HG02884 (cell line): Measurements from ENCODE around the gene NDUFC2.
"Not testable (repeated sequence)": the region's sequence is repeated elsewhere in the genome, so short reads cannot be mapped to it uniquely, and the experiment has no call there.

Experiments used
- ATAC-seq: cut with Tn5 transposase; IDR thresholded peaks from one replicate; pipeline ENCODE4 v1.9.1; 2021; ENCODE audit warnings: mild to moderate bottlenecking, moderate library complexity; ENCODE audit not compliant: unreplicated experiment

NDUFC2 gene

GRCh38 chr11:78032090-78032489, 47.6 kb downstream of the NDUFC2 start:
- ATAC-seq: no peak

DNA sequence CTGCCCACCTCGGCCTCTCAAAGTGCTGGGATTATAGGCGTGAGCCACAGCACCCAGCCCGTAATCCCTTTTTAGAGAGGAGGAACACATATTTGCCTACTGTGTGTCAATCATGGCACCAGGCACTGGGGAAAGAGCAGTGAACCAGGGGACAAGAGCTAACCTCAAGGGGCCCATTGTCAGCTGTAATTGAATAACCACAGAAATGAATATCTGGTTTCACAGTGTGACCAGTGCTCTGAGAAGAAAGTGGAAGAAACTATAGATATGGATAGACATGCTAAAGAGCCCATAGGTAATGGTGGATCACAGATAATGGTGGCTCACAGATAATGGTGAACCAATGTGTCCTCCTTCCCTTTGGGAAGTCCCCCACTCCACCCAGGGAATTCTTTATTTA, 48.0 kb downstream of the NDUFC2 start:
- ATAC-seq: peak; percentile 63

- ATAC-seq: no peak
Observed at GRCh38 chr11:78030429-78031325, 49.0 kb downstream of the NDUFC2 start.

DNA sequence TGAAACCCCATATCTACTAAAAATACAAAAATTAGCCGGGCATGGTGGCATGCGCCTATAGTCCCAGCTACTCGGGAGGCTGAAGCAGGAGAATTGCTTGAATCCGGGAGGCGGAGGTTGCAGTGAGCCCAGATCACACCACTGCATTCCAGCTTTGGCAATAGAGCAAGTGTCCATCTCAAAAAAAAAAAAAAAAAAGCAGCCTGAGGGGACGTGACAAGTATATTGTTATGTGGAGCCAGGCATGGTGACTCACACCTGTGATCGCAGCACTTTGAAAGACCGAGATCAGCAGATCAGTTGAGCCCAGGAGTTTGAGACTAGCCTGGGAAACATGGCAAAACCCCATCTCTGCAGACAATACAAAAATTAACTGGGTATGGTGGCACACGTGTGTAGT, 51.2 kb downstream of the NDUFC2 start:
- not testable (repeated sequence) for ATAC-seq

- no peak for ATAC-seq
Observed at GRCh38 chr11:78027759-78028158, 51.9 kb downstream of the NDUFC2 start.

DNA sequence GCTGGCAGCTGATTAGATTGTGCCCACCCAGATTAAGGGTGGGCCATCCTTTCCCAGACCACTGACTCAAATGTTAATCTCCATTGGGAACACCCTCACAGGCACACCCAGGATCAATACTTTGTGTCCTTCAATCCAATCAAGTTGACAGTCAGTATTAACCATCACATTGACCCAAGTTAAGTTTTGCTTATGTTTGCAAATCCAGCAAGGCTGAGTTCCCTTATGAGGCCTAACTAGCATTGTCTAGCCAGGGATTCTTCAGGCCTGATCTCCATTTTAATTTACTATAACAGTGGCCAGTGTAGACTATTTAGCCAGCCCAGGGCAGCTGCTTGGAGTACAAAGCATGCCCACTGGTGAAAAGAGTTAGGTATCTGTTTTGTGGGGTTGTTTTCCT, 54.3 kb downstream of the NDUFC2 start:
- ATAC-seq: no peak

GRCh38 chr11:78023426-78023825, 56.2 kb downstream of the NDUFC2 start:
- no peak for ATAC-seq

GRCh38 chr11:78022397-78023396, 57.0 kb downstream of the NDUFC2 start, which contains the start of gene KCTD14:
KCTD14 (minus strand) TSS chr11:78023276; CDS start chr11:78023249, 27 bp downstream.
- no peak for ATAC-seq

- ATAC-seq: no peak
Observed at GRCh38 chr11:78021611-78022010, 58.1 kb downstream of the NDUFC2 start.

DNA sequence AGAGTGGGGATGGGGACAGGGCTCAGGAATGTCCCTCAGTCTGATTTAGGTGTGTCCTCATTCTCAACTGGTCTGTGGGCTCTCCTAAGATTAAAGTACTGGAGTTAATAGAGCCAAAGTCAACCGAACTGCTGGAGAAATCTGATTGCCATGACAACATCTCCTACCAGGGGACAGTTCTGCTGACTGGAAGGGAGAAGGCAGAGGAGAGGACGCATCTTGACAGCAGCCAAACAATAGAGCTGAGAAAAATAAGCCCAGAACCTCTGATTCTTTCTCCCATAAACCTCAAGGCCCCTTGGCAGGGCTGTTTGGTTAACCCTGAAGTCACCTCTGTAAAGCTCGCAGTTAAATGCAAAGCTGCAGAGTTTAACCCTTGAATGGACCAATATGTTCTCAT, 59.4 kb downstream of the NDUFC2 start:
- ATAC-seq: no peak

GRCh38 chr11:78019808-78020207, 59.9 kb downstream of the NDUFC2 start:
- ATAC-seq: no peak
